NAMALWA (cell line): ENCODE data around the gene PTPRF.

Source experiments
- DNase-seq: peaks from one replicate; pipeline ENCODE4 v3.0.0-alpha.2; 2015; ENCODE audit warnings: low spot score

The PTPRF gene

GRCh38 chr1:43669878-43670277 is 139.2 kb downstream of the PTPRF start:
- DNase-seq: no peak

- no peak for DNase-seq
These were observed 140.5 kb downstream of the PTPRF start for GRCh38 chr1:43671193-43671592.

GRCh38 chr1:43671626-43672330 is 141.1 kb downstream of the PTPRF start:
- no peak for DNase-seq

- DNase-seq: no peak
These were observed 142.6 kb downstream of the PTPRF start for GRCh38 chr1:43673261-43673660.
